ENCODE results near the gene MAN2A1. TPM values are rescaled to one million over a fixed set of nuclear protein-coding genes. Genes with fewer than 3 reads are reported as not detected.

The MAN2A1 gene
- polyA plus RNA-seq, 2 of the 4 experiments (the other 2 are of a cell fraction) = 15.8 to 51.5 TPM

GRCh38 chr5:109668237-109668636, 21.5 kb upstream of the MAN2A1 start:
- CTCF ChIA-PET = interaction anchor here (0.7 kb wide), 1 partner anchor 16 kb away, joined by 4 read pairs; no protein-coding TSS in a partner anchor
- WGBS (ENCODE audit: missing lambda C conversion rate) = 38% methylated on average over 5 of the region's 5 CpGs
- H3K4me3 ChIP-seq = no peak overlapping the region
- no peak for TF ChIP-seq KDM5A (IDR thresholded peaks at IDR 0.05)
- TF ChIP-seq CBX8 (IDR thresholded peaks at IDR 0.05) = no peak
- TF ChIP-seq RNF2 (IDR thresholded peaks at IDR 0.05; ENCODE audit: borderline replicate concordance, low read depth) = no peak
- TF ChIP-seq JUN (IDR thresholded peaks at IDR 0.05) = no peak
- TF ChIP-seq FOSL2 (IDR thresholded peaks at IDR 0.05) = no peak
- TF ChIP-seq FOSL2 (CRISPR knock-in tag; IDR thresholded peaks at IDR 0.05) = no peak
- TF ChIP-seq NPAS2 (CRISPR knock-in tag; IDR thresholded peaks at IDR 0.05; ENCODE audit: borderline replicate concordance) = no peak
- no peak for TF ChIP-seq ZNF302 (CRISPR knock-in tag; IDR thresholded peaks at IDR 0.05)
- TF ChIP-seq ELK1 (IDR thresholded peaks at IDR 0.05; ENCODE audit: low read depth, low read length) = no peak
- TF ChIP-seq HOXA7 (CRISPR knock-in tag; IDR thresholded peaks at IDR 0.05) = no peak
- H3K4me1 ChIP-seq = no peaks in the 10 kb centered on the region
- no peak overlapping the region for H3K27ac ChIP-seq
- POLR2A ChIA-PET = no interaction called here
- DNase-seq (ENCODE audit: low read depth in 1 of 2, low spot score in 1 of 2) (no peak), FAIRE-seq (no peak), ATAC-seq (no peak)
- H3K9me3 ChIP-seq = no peaks in the 10 kb centered on the region
- H3K4me2 ChIP-seq = no peak overlapping the region

- Histone ChIP-seq H3K4me1 (no peaks in the 10 kb centered on the region), H3K9me3 (no peaks in the 10 kb centered on the region), H3K27ac (no peak overlapping the region), H3K4me2 (no peak overlapping the region), H3K4me3 (no peak overlapping the region)
- FAIRE-seq (no peak), ATAC-seq (no peak), DNase-seq (ENCODE audit: low read depth in 1 of 2, low spot score in 1 of 2) (no peak)
- ChIA-PET POLR2A (no interaction called here), CTCF (interaction anchor here (0.7 kb wide), 1 partner anchor 16 kb away, joined by 4 read pairs; no protein-coding TSS in a partner anchor)
- TF ChIP-seq ELK1 (IDR thresholded peaks at IDR 0.05; ENCODE audit: low read depth, low read length) (no peak), USF2 (IDR thresholded peaks at IDR 0.05) (no peak), KDM1A (IDR thresholded peaks at IDR 0.05; ENCODE audit: low read depth) (no peak), NPAS2 (CRISPR knock-in tag; IDR thresholded peaks at IDR 0.05; ENCODE audit: borderline replicate concordance) (no peak), RCOR1 (IDR thresholded peaks at IDR 0.05; ENCODE audit: low read depth, low read length) (no peak), FOSL2 (IDR thresholded peaks at IDR 0.05) (no peak), FOSL2 (CRISPR knock-in tag; IDR thresholded peaks at IDR 0.05) (no peak)
- 22% methylated on average over 4 of the region's 4 CpGs for WGBS (ENCODE audit: missing lambda C conversion rate)
Measured at GRCh38 chr5:109668668-109669422, 20.9 kb upstream of the MAN2A1 start.

- Histone ChIP-seq H3K9me3 (no peaks in the 10 kb centered on the region), H3K4me1 (no peaks in the 10 kb centered on the region), H3K27ac (no peak overlapping the region), H3K4me3 (no peak overlapping the region), H3K4me2 (no peak overlapping the region)
- DNase-seq (ENCODE audit: low read depth in 1 of 2, low spot score in 1 of 2) (no peak), FAIRE-seq (no peak), ATAC-seq (no peak)
- WGBS (ENCODE audit: missing lambda C conversion rate) = 96% methylated on average over 1 of the region's 1 CpG
- ChIA-PET CTCF (no interaction called here), POLR2A (no interaction called here)
- TF ChIP-seq HES2 (IDR thresholded peaks at IDR 0.05) (no peak), ATOH8 (CRISPR knock-in tag; IDR thresholded peaks at IDR 0.05; ENCODE audit: low read depth) (no peak), CBX8 (IDR thresholded peaks at IDR 0.05) (no peak), ZNF302 (CRISPR knock-in tag; IDR thresholded peaks at IDR 0.05) (no peak), NR3C1 (IDR thresholded peaks at IDR 0.05) (no peak), KDM1A (IDR thresholded peaks at IDR 0.05; ENCODE audit: low read depth) (no peak), FOSB (CRISPR knock-in tag; IDR thresholded peaks at IDR 0.05) (no peak), RNF2 (IDR thresholded peaks at IDR 0.05; ENCODE audit: borderline replicate concordance, low read depth) (no peak), GATA3 (IDR thresholded peaks at IDR 0.05; ENCODE audit: borderline replicate concordance) (no peak), HOXA7 (CRISPR knock-in tag; IDR thresholded peaks at IDR 0.05) (no peak), CTCF (IDR thresholded peaks at IDR 0.05) (no peak), HOXB5 (CRISPR knock-in tag; IDR thresholded peaks at IDR 0.05) (no peak), ZC3H11A (IDR thresholded peaks at IDR 0.05) (no peak), PHF8 (IDR thresholded peaks at IDR 0.05; ENCODE audit: borderline replicate concordance, low read depth) (no peak), MYC (IDR thresholded peaks at IDR 0.05; ENCODE audit: borderline replicate concordance, low read length) (no peak), KDM5A (IDR thresholded peaks at IDR 0.05) (no peak), NFE2L2 (conservative IDR thresholded peaks at IDR 0.05; ENCODE audit: low read length) (no peak)
Measured at GRCh38 chr5:109669991-109670706, 19.6 kb upstream of the MAN2A1 start.
